ENCODE measurements around the gene CTDSPL.
"Not testable (repeated sequence)": the region's sequence is repeated elsewhere in the genome, so short reads cannot be mapped to it uniquely, and the experiment has no call there.

The CTDSPL gene

DNA sequence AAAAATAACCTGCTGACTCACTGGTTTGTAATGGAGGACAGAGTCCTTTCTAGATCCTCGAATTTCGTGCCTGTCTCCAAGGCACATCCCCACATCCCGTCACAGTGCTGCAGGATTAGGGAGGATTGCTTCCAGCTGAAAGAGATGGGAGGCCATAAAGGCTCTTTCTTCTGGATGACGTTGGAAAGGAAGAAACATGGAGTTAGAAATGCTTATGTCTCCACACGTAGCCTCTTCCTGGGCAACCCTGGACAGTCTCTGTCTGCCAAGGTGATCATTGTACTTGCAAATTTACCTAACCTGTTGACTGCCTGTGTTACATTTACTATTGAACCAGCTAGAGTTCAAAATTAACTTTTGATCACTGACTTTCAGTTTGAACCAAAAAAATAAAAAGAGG lies 101.3 kb downstream of the CTDSPL start:
- no peak for DNase-seq (ENCODE audit: low read depth in 2 of 3, low spot score in 1 of 3)

DNA sequence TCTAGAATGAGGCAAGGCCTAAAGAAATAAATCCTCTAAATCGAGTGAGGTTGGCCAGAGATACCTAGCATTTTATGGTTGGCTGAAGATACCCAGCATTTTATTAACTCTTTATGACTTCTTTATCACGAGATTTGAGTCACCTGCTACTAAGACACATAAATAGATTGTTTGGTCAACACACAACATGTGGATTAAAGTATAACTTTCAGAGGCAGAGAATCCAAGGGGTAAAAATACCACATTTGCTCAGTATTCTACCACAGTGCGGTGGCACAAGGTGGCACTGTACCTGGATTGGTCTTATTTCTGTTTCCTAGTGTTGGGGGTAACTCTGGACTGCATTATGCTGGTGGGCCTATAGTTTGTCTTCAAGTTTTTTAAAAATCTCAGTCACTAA lies 102.0 kb downstream of the CTDSPL start:
- DNase-seq (ENCODE audit: low read depth in 2 of 3, low spot score in 1 of 3): no peak

DNA sequence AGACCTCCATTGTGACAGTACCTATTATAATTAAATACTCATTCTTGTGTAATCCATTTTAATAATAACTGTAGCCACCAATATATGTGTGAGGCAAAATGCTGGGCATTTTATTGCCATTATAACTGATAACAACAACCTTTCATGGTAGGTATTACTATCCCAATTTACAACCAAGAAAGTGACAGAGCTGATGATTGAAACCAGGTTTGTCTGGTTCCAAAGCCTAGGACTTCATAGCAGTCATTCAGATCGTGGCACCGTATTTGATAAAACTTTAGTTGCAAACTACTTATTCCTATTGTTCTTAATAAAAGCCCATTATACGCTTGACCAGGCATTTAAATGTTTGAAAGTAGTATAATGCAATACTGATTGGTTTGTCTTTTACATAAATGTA lies 102.5 kb downstream of the CTDSPL start:
- DNase-seq (ENCODE audit: low read depth in 2 of 3, low spot score in 1 of 3): no peak

DNA sequence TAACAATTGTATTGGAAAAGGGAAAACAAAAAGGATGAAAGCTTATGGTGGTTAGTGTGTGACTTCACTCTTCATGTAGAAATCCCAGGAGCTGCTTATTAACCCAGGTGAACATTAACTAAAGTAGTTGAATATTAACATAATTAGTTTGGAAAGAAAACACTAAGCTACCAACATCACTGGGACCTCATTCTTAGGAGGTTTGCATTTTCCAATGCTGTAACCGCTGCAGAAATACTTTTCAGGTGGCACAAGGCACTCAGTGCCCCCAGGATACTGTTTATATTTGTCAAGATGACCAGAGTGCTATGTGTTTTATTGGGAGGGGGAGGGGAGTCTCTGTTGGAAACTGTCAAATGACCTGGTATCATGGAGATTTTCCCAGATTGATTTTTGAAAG lies 103.0 kb downstream of the CTDSPL start:
- no peak for DNase-seq (ENCODE audit: low read depth in 2 of 3, low spot score in 1 of 3)

DNA sequence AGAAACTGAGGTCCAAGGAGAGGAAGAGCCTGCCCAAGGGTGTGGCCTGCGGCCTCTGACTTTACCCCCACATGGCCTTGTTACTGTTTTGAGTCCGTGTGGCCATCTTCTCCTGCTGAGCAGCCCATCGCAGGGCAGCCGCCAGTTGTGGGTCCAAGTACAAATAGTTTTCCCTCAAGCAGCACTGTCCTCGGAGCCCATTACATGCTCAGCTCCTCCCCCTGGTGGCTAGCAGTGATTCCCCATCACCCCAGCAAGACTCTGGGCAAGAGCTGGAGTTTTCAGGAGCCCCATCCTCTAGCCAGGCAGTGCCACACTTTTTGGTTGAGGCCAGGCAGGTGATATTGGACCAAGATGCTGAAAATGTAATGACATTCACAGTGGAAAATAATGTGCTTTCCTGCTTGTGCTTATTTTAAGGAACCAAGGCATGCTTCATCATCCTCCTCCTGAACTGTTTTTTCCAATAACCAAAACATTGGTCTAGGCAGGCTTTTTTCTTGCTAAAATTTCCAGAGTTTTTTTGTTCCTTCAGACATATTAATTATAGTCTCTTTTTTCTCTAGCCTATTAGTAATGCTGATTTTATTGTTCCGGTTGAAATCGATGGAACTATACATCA lies 105.7 kb downstream of the CTDSPL start:
- DNase-seq (ENCODE audit: low read depth in 2 of 3, low spot score in 1 of 3): peak; percentile 39 to 58 (median 44)

DNA sequence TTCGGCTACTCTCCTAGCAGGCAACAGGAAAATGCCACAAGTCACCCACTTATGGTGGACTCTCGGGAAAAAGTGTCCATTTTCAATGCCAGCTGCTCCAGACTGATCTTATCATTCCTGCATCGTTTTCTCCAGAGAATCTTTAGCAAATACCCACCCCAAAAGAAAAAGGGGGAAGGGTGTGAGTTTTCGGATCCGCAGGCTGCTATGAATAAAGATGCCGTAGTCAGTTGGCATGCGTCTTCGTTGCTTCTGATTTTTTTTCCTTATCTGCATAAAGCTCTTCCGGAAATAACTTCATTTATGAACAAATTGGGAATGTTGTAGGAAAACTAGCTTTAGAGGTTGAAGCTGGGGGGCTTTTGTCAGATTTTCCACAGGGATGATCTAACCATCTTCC lies 106.5 kb downstream of the CTDSPL start:
- no peak for DNase-seq (ENCODE audit: low read depth in 2 of 3, low spot score in 1 of 3)

DNA sequence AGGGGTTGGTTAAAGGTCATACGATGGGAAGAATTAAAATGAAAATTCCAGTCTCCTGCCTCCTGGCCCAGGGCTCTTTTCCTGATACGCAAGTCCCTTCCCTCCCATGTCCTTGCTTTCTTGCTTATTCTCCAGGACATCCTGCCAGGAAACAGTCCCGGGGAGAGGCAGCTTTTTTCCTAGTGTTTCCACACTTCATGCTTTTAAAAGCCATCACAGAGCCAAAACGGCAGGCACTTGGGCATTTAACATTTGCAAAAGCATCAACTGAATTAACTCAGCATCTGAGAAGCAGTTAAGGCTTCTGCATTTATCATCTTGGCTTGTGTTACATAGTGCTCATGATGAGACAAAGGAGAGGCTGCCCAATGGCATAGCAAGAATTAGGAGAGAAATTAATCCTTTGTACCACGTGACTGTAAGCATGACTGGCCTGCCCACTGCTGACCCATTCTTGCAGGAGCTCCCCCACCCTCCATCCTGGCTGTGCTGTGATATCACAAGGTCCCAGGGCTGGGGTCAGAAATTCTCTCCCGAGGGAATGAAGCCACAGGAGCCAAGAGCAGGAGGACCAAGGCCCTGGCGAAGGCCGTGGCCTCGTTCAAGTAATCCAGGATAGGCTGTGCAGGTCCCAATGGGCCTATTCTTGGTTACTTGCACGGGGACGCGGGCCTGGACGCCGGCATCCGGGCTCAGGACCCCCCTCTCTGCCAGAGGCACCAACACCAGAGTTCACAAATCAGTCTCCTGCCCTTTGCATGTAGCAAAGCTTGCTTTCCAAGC lies 107.3 kb downstream of the CTDSPL start:
- DNase-seq (ENCODE audit: low read depth in 2 of 3, low spot score in 1 of 3): no peak

DNA sequence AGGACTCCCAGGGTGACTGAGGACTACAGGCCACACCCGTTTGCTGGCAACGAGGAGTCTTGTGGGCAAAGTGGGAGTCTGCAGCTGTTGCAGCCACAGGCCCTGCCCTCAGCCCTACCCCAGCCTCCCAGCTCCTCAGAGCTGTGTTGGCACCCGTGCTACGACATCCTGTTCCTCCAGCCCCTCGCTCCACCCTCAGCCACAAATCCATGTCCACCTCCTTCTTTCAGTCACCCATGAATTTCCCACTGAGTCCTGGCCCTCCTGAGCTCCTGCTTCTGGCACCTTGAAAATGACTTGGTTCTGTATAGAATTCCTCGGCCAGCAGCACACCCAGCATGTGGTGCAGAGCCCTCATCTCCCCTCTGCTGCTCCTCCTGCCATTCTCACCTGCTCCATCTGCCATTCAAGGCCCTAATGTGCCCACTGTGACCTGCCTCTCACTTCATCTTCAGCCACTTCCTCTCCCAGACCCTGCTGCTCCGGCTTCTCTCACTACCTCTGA lies 108.0 kb downstream of the CTDSPL start:
- DNase-seq (ENCODE audit: low read depth in 2 of 3, low spot score in 1 of 3): no peak

DNA sequence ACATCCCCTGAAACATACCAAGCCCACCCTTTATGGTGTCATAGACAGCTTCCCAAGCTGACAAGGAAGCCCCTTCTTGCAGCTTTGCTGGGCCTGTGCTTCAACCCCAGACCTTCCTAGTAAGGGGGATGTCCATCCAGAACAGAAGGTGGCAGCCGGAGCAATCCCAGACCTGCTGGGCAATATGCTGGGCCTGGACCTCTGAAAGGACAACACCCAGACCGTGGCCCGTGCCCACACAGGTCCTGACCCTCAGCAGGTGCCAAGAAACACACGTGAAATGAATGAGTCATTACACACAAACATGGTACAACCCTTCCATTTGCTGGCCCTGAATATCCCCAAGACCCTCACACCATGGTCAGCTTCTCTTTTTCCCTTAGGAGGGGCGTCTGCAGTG lies 109.1 kb downstream of the CTDSPL start:
- DNase-seq (ENCODE audit: low read depth in 2 of 3, low spot score in 1 of 3): no peak

DNA sequence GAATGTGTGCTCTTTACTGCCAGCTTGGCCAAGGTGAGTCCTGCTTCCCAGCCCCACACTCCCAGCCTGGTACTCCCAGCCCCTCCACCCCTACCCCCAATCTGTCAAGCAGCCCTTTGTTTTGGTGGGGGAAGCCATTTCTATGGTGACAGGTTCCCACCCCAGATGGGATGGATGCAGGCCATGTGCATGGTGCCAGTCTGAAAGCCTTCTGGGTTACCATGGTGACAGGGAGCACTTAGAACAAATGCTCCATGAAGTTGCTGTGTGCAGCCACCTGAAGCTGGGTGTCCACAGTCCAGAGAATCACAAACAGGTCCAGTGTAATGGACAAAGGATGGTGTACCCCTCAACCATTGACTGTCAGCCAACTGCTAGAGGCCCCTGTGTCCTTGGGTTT lies 109.8 kb downstream of the CTDSPL start:
- DNase-seq (ENCODE audit: low read depth in 2 of 3, low spot score in 1 of 3): no peak

DNA sequence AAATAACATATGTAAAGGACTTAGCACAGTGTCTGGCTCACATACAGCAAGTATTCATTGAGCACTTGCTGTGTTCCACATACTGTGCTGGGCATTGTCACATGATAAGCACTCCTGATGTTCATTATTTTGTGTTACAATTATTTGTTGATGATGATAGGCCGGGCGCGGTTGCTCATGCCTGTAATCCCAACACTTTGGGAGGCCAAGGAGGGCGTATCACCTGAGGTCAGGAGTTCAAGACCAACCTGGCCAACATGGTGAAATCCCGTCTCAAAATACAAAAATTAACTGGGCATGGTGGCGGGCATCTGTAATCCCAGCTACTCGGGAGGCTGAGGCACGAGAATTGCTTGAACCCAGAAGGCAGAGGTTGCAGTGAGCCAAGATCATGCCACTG lies 110.4 kb downstream of the CTDSPL start:
- DNase-seq (ENCODE audit: low read depth in 2 of 3, low spot score in 1 of 3): not testable (repeated sequence)

DNA sequence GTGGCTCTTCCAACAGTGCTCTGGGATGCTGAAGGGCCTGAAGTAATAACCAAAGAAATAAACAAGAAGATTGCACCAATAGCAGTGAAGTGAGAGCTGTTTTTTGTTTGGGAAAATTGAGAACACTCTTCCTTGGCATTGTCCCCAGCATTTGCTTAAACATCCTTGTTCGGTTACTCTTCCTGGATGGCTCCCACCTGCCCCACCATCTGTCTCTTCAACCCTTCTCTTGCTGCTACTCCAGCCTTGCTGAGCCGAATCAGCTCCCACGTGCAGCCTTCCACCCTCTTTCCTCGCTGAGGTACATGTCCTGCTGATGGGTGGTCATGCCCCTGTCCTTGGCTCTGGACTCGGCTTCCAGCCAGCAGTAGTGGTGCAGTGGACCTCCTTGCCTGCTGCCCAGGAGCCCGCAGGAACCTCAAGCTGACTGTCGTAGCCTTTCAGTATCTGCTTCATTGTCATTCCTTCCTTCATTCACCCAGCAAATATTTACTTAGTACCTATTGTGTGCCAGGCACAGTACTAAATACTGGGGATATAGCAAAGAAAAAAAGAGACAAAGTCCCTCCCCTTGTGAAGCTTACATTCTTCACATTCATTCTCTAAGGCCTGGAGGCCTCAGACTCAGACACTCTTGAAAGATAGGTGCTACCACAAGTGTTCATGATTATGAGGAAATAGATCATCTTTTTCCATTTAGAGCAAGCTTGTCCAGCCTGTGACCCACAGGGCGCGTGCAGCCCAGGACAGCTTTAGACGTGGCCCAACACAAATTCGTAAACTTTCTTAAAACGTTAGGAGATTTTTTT lies 111.8 kb downstream of the CTDSPL start:
- DNase-seq (ENCODE audit: low read depth in 2 of 3, low spot score in 1 of 3): no peak

DNA sequence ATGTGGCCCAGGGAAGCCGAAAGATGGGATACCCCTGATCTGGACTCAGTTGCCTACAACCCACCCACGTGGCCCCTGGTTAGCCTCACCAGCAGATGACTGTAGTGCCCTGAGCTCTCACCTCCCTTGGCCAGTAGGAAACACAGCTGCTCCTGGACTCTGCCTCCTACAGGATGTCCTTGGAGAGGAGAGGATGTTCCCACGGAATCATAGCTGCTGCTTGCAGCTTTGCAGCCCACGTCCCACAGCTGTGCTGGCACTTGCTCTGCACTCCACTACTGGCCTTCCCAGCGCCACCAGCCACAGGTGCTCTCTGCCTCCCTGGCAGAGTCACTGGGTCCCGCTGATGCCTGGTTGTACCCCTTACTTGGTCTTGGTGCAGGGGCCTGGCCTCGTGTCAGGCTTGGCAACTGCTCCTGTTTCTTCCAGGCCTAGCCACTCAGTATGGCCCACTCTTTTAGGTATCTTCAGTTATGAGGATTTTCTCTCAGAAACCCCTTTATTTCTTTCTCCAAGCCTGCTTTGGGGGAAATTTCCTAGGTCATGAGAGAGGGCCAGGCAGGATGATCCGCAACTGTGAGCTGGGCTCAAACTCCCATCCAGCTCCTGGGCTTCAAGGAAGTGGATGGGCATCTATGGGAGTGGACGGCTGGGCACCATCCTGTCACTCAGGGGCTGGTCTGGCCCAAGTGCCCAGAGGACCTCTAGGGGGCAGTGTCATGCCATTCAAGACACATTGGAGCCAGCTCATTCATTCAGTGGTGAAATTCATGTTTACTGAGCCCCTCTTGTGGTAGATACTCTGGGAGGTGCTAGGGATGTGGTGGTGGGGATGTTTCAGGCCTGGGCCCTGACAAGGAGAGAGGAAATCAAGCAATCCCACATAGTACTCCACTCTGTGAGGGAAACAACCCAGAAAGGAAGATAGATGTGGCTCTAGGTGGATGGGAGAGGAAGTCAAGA lies 112.7 kb downstream of the CTDSPL start:
- DNase-seq (ENCODE audit: low read depth in 2 of 3, low spot score in 1 of 3): peak; percentile 34 to 66 (median 45)

DNA sequence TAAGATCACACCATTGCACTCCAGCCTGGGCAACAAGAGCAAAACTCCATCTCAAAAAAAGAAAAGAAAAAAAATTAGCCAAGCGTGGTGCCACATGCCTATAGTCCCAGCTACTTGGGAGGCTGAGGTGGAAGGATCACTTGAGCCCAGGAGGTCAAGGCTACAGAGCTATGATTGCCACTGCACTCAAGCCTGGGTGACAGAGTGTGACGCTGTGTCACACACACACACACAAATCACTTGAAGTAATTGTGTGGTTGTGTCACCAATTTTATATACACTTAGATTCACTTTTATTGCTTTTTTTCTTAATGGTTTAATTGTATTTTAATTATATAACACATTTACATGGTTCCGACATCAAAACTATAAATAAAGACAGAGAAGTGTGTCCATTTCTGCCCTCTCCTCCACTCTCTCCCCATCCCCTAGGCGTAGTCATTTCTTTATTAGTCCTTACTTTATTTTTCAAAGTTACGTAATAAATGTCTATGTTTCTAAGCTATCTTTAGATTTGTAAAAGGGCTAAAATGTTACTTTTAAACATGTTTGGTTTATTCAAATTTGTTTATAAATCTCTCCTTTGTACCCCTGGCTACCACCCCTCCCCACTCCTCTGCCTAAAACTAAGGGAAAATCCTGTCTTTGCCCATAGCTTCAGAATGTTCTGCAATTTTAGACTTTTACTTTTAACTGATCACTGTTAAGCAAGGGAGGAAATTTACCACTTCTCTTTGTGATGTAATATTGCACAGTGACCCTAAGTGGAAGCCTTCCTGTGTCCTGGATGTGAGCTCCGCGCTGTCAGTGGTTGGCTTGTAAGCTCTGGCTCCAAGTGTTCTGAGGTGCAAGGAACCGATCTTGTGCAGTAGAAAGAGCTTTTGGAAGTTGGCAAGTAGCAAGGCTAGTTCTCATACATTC lies 118.1 kb downstream of the CTDSPL start:
- no peak for DNase-seq (ENCODE audit: low read depth in 2 of 3, low spot score in 1 of 3)

DNA sequence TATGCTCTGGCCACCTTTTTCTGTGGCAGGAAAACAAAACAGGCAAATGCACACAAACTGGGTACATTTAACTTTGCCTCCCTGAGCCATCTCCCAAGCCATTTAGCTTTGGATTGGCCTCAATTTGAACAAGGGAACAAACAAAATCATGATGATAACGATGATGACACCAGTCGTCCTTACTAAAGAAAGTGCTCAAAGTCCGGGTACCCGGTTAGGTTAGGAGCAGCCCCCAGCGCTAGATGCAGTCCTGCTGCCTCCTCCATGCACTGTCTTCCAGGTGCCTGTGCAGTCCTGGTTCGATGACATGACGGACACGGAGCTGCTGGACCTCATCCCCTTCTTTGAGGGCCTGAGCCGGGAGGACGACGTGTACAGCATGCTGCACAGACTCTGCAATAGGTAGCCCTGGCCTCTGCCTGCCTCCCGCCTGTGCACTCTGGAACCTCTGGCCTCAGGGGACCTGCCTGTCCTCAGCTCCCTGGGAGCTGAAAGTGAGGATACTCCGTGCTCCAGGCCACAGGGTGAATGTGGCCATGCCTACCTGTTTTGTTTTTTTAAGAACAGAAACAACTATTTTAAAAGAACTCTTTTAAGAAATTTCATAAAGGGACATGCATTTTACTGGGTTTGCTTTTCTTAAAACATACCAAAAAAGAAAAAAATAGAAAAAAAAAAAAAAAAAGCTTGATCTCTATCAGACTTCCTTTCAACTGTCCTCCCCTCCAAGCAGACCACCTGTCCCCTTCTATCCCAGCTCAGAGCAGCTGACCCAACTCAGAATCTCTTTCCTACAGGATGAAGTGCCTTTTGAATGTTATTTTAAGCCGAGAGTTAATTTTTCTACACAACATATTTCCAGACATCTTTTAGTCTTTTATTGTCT lies 119.0 kb downstream of the CTDSPL start:
- no peak for DNase-seq (ENCODE audit: low read depth in 2 of 3, low spot score in 1 of 3)

DNA sequence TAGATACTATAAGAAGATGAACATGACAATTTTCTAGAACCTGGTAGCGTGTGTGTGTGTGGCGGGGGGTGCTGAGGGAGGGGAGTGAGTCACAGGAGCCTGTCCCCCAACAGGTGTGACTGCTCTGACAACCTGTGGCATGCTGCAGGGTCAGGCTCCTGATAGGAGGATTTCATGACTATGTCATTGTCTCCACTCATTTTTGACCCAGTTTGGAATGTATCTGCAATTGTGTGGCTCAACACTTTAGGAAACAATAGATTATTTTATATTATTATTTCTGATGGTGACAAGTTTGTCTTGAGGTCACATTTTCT lies 119.6 kb downstream of the CTDSPL start:
- no peak for DNase-seq (ENCODE audit: low read depth in 2 of 3, low spot score in 1 of 3)

DNA sequence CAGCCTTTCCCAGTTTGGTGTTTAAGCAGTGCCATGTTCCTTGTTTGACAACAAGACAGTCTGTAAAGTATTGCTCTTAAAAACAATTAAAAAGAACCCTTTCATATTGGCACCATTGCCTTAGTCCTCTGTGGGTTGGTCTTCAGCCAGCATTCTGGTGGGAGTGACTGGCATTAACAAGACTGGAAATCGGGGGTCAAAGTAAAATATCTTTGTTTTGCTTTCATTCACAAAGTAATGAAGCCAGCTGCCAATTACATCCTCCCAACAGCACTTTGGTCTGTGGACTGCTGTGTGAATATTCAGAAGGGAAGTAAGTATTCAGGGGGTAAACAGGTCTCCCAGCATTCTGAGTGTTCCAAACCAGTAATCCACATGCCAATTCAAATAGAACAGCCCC lies 120.7 kb downstream of the CTDSPL start:
- no peak for DNase-seq (ENCODE audit: low read depth in 2 of 3, low spot score in 1 of 3)

DNA sequence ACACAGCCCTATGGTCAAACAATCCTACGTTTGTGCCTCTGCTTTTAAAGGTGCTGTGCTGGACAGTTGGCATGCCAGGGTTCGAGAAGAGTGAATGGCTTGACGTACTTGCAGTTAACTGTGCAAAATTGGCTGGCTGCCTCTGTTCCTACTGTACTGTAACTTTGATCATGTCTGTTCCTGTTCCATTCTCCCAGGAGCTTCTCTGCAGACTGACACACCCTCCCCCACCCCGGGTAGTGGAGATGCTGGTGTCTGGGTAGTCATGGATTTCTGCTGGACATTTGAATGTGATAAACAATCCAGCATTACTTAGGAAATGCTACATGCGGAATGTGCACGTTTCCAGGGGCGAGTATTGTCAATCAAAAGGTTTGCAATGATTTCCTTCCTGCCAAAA lies 122.4 kb downstream of the CTDSPL start:
- no peak for DNase-seq (ENCODE audit: low read depth in 2 of 3, low spot score in 1 of 3)

DNA sequence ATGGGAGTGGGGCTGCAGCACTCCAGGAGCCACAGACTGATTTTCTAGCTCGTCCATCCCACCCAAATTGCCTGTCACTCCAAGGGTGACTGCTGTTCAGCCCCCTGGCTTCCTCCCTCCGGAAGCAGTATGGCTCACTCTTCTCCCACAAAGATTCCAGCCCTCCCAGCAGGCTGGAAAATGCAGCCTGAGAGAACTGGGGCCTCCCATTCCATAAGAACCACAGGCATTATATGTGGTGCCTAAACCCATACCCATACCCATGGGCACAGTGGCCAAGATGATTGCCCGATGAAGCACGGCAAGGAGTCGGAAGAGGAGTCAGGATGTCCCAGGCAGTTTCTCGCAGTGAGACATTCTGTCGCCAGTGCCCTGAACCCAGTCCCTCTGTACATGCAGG lies 122.9 kb downstream of the CTDSPL start:
- DNase-seq (ENCODE audit: low read depth in 2 of 3, low spot score in 1 of 3): no peak
